ENCODE data around the gene TMEFF1.

DNA sequence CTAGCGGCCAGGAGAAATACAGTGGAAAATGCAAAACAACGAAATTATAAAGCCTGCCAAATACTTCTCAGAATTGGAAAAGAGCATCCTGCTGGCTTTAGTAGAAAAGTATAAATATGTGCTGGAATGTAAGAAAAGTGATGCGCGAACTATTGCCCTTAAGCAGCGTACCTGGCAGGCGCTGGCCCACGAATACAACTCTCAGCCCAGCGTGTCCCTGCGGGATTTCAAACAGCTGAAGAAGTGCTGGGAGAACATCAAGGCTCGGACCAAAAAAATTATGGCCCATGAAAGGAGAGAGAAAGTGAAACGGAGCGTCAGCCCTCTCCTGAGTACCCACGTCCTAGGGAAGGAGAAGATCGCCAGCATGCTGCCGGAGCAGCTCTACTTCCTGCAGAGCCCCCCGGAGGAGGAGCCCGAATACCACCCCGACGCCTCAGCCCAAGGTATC is 31.0 kb upstream of the TMEFF1 start:
- TF ChIP-seq, protein P1, sequence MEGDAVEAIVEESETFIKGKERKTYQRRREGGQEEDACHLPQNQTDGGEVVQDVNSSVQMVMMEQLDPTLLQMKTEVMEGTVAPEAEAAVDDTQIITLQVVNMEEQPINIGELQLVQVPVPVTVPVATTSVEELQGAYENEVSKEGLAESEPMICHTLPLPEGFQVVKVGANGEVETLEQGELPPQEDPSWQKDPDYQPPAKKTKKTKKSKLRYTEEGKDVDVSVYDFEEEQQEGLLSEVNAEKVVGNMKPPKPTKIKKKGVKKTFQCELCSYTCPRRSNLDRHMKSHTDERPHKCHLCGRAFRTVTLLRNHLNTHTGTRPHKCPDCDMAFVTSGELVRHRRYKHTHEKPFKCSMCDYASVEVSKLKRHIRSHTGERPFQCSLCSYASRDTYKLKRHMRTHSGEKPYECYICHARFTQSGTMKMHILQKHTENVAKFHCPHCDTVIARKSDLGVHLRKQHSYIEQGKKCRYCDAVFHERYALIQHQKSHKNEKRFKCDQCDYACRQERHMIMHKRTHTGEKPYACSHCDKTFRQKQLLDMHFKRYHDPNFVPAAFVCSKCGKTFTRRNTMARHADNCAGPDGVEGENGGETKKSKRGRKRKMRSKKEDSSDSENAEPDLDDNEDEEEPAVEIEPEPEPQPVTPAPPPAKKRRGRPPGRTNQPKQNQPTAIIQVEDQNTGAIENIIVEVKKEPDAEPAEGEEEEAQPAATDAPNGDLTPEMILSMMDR (conservative IDR thresholded peaks at IDR 0.05), result no peak
- TF ChIP-seq ZFX (IDR thresholded peaks at IDR 0.05), result no peak

Measured in C4-2B (cell line).